Pancreas (tissue), 10 donors: ENCODE data around the gene ATP9B. TPM values are rescaled to one million over a fixed set of nuclear protein-coding genes. Genes with fewer than 3 reads are reported as not detected.

Source experiments
- ATAC-seq, 4 donors: fragments of 200-7000 bp; cut with Tn5 transposase; one replicate each; pipeline versions ENCODE4 v1.8.0 to v1.9.1; 2020; ENCODE audit warnings: mild to moderate bottlenecking in 4 of 4, moderate library complexity in 4 of 4
- DNase-seq, 6 donors: peaks; one replicate each; pipeline ENCODE4 v3.0.0-alpha.2; 2020
- FAIRE-seq: peaks from 2 replicates; lab custom pipeline; 2012; peaks lifted over from hg19 to GRCh38; lab: Jason Lieb, UNC
- H3K27ac ChIP-seq, 4 donors: fragments of 200-600 bp; sonication (generic); 1 replicate in 3 of 4; 2 replicates in 1 of 4; pipeline versions ENCODE4 v1.5.0 to v1.8.0; 2020
- H3K27me3 ChIP-seq, 4 donors: fragments of 200-600 bp; one replicate each; pipeline ENCODE4 v1.8.0; 2021
- H3K36me3 ChIP-seq, 3 donors: fragments of 200-600 bp; sonication (generic) in 1 of 3; one replicate each; pipeline versions ENCODE4 v1.5.0 to v1.8.0; 2020 to 2021
- H3K4me1 ChIP-seq, 3 donors: fragments of 200-600 bp; one replicate each; pipeline ENCODE4 v1.8.0; 2021
- H3K4me3 ChIP-seq, 4 donors: fragments of 200-600 bp; sonication (generic) in 2 of 4; one replicate each; pipeline versions ENCODE4 v1.5.0 to v1.8.0; 2020 to 2021
- H3K9me3 ChIP-seq, 4 donors: fragments of 200-600 bp; one replicate each; pipeline ENCODE4 v1.8.0; 2021
- CTCF ChIP-seq, 4 donors: fragments of 200-600 bp; sonication (generic) in 3 of 4; IDR thresholded peaks; one replicate each; pipeline versions ENCODE4 v1.5.0 to v1.8.0; 2021; ENCODE audit warnings: antibody characterized with exemption in 4 of 4
- WGBS, 2 donors: extraction: QIAGEN DNeasy Blood & Tissue Kit; methylation state at CpG; one replicate each; pipeline ENCODE4 v1.1.7; 2013; 5-methylcytosine and 5-hydroxymethylcytosine counted together
- intact Hi-C, 3 donors: fragments of 100-400 bp; cut with DNase I; formaldehyde crosslinking; loops; one replicate each; pipeline versions ENCODE4 v1.11.1 to v1.14.2; 2022
- polyA plus RNA-seq, 2 donors: library from polyadenylated mRNA; stranded (reverse); fragments of 200-250 nt; gene quantifications; one replicate each; pipeline ENCODE4 v1.2.3, GENCODE V29; 2013
- total RNA-seq, 6 donors: library from RNA; stranded (reverse); fragmentation: NEBNext Ultra II Directional in 4 of 6; extraction: Animal tissue kit (Norgen Biotek cat#: 25700) in 4 of 6; gene quantifications; one replicate each; pipeline versions ENCODE4 v1.2.1 to v1.2.4, GENCODE V29; 2021 to 2023
- donor health status: healthy with polysubstance abuse.
- donor health status: DM: no; HTN: no; CAD: no; lungs with moderate emphysema.
- donor health status: DM: no; HTN: no; CAD: no.
- donor health status: control.
- donor health status: control.
- donor health status: Bipolar disorder and iron deficiency.
- donor health status: DM: yes; HTN: yes; CAD: no.
- donor health status: DM: no; HTN: no; CAD: no.
- donor health status: DM: no; HTN: no; CAD: no.
- donor health status: DM: yes; HTN: yes; CAD: no.

Gene ATP9B
- total and polyA plus RNA-seq, 8 donors = 10.2 to 19.0 (median 15.5) TPM

GRCh38 chr18:79248495-79249060 is 179.4 kb downstream of the ATP9B start:
- intact Hi-C loops = no loop called here
- DNase-seq (no peak), ATAC-seq (no peak), FAIRE-seq (no peak)
- H3K4me1 ChIP-seq = no peaks in the 10 kb centered on the region
- TF ChIP-seq CTCF (IDR thresholded peaks at IDR 0.05) = no peak
- no peaks in the 10 kb centered on the region for H3K27me3 ChIP-seq
- no peaks in the 10 kb centered on the region for H3K9me3 ChIP-seq
- no peaks in the 10 kb centered on the region for H3K36me3 ChIP-seq
- H3K4me3 ChIP-seq = no peak overlapping the region
- H3K27ac ChIP-seq = no peak overlapping the region
- WGBS, 2 donors = 87 to 91% methylated on average over 9 of the region's 9 CpGs

GRCh38 chr18:79250301-79250981 is 181.2 kb downstream of the ATP9B start:
- intact Hi-C loops = no loop called here
- H3K9me3 ChIP-seq = no peaks in the 10 kb centered on the region
- no peak for TF ChIP-seq CTCF (IDR thresholded peaks at IDR 0.05)
- H3K4me3 ChIP-seq = no peak overlapping the region
- no peaks in the 10 kb centered on the region for H3K4me1 ChIP-seq
- H3K36me3 ChIP-seq = no peaks in the 10 kb centered on the region
- H3K27ac ChIP-seq = no peak overlapping the region
- no peak for DNase-seq
- H3K27me3 ChIP-seq = no peaks in the 10 kb centered on the region
- no peak for FAIRE-seq
- no peak for ATAC-seq
- 92 to 93% methylated on average over 12 of the region's 12 CpGs for WGBS, 2 donors

GRCh38 chr18:79251021-79251420 is 181.8 kb downstream of the ATP9B start:
- DNase-seq = no peak
- no peak for FAIRE-seq
- no peak for ATAC-seq
- no peaks in the 10 kb centered on the region for H3K36me3 ChIP-seq
- H3K4me3 ChIP-seq = no peak overlapping the region
- no peaks in the 10 kb centered on the region for H3K9me3 ChIP-seq
- intact Hi-C loops = no loop called here
- no peak overlapping the region for H3K27ac ChIP-seq
- 89 to 90% methylated on average over 9 of the region's 9 CpGs for WGBS, 2 donors
- no peak for TF ChIP-seq CTCF (IDR thresholded peaks at IDR 0.05)
- H3K27me3 ChIP-seq = no peaks in the 10 kb centered on the region
- H3K4me1 ChIP-seq = no peaks in the 10 kb centered on the region

GRCh38 chr18:79252904-79253633 is 183.9 kb downstream of the ATP9B start:
- DNase-seq (no peak), ATAC-seq (peak in 1 of 4 donors; percentile 47), FAIRE-seq (no peak)
- 90 to 92% methylated on average over 20 of the region's 20 CpGs for WGBS, 2 donors
- Histone ChIP-seq H3K4me3 (no peak overlapping the region), H3K27me3 (no peaks in the 10 kb centered on the region), H3K27ac (no peak overlapping the region), H3K4me1 (no peaks in the 10 kb centered on the region), H3K9me3 (no peaks in the 10 kb centered on the region), H3K36me3 (no peaks in the 10 kb centered on the region)
- no peak for TF ChIP-seq CTCF (IDR thresholded peaks at IDR 0.05)
- intact Hi-C loops = no loop called here
